GM12875 (cell line): Measurements from ENCODE around the gene KRT85.
"Not testable (repeated sequence)": the region's sequence is repeated elsewhere in the genome, so short reads cannot be mapped to it uniquely, and the experiment has no call there.

Experiments used
- H3K4me3 ChIP-seq: one replicate; pipeline ENCODE4 v1.5.1; 2011; ENCODE audit warnings: low read depth, low read length, control low read depth
- CTCF ChIP-seq: IDR thresholded peaks from 2 replicates; pipeline ENCODE4 v1.5.1; 2011; ENCODE audit warnings: low read depth, mild to moderate bottlenecking, control low read depth, inconsistent platforms, low read length, moderate library complexity, borderline replicate concordance; ENCODE audit not compliant: insufficient read depth

The KRT85 gene

GRCh38 chr12:52366738-52367485 lies at the start of gene KRT85:
KRT85 (minus strand) TSS chr12:52367481; CDS start chr12:52367405, 76 bp downstream.
- H3K4me3 ChIP-seq, result no peak within 1 kb of the TSS
- TF ChIP-seq CTCF, result no peak

- no peak overlapping the region for H3K4me3 ChIP-seq
- no peak for TF ChIP-seq CTCF
These were observed 49.5 kb upstream of the KRT85 start for GRCh38 chr12:52416795-52417194.

- TF ChIP-seq CTCF, result no peak
- no peak overlapping the region for H3K4me3 ChIP-seq
These were observed 48.8 kb upstream of the KRT85 start for GRCh38 chr12:52415870-52416750.

- H3K4me3 ChIP-seq, result no peak overlapping the region
- TF ChIP-seq CTCF, result no peak
These were observed 47.7 kb upstream of the KRT85 start for GRCh38 chr12:52414936-52415335.

- no peak overlapping the region for H3K4me3 ChIP-seq
- no peak for TF ChIP-seq CTCF
These were observed 46.6 kb upstream of the KRT85 start for GRCh38 chr12:52413782-52414345.

GRCh38 chr12:52413202-52413601 lies 45.9 kb upstream of the KRT85 start:
- no peak overlapping the region for H3K4me3 ChIP-seq
- TF ChIP-seq CTCF, result no peak

- no peak for TF ChIP-seq CTCF
- no peak overlapping the region for H3K4me3 ChIP-seq
These were observed 44.5 kb upstream of the KRT85 start for GRCh38 chr12:52411815-52412214.

GRCh38 chr12:52410589-52411248 lies 43.4 kb upstream of the KRT85 start:
- not testable (repeated sequence) for H3K4me3 ChIP-seq
